CD4-positive, alpha-beta T cell treated with Interleukin-10 for 1 hour (primary cell): ENCODE measurements around the gene SUPV3L1.

Source experiments
- DNase-seq: peaks from one replicate; pipeline ENCODE4 v3.0.0-alpha.2; 2020

The SUPV3L1 gene

GRCh38 chr10:69208761-69209160 is 28.7 kb downstream of the SUPV3L1 start:
- no peak for DNase-seq

- DNase-seq: no peak
Measured at GRCh38 chr10:69209787-69210484, 29.9 kb downstream of the SUPV3L1 start.

GRCh38 chr10:69211104-69211503 is 31.1 kb downstream of the SUPV3L1 start:
- DNase-seq: no peak

GRCh38 chr10:69211524-69211923 is 31.5 kb downstream of the SUPV3L1 start:
- DNase-seq: no peak

GRCh38 chr10:69213591-69214311 is 33.7 kb downstream of the SUPV3L1 start:
- DNase-seq: no peak

- no peak for DNase-seq
Measured at GRCh38 chr10:69214666-69215131, 34.7 kb downstream of the SUPV3L1 start.

- peak; percentile 36 for DNase-seq
Measured at GRCh38 chr10:69215405-69216171, 35.6 kb downstream of the SUPV3L1 start.

GRCh38 chr10:69216577-69217118 is 36.6 kb downstream of the SUPV3L1 start:
- DNase-seq: no peak

GRCh38 chr10:69217119-69217754 is 37.2 kb downstream of the SUPV3L1 start:
- no peak for DNase-seq

- no peak for DNase-seq
Measured at GRCh38 chr10:69218831-69219230, 38.8 kb downstream of the SUPV3L1 start.

- DNase-seq: no peak
Measured at GRCh38 chr10:69220041-69220451, 40.0 kb downstream of the SUPV3L1 start, which contains the start of gene HKDC1. HKDC1 (plus strand) TSS chr10:69220332; CDS start chr10:69220436, 104 bp downstream.

GRCh38 chr10:69220507-69220906 is 40.5 kb downstream of the SUPV3L1 start:
- DNase-seq: no peak

GRCh38 chr10:69222157-69223027 is 42.4 kb downstream of the SUPV3L1 start:
- DNase-seq: peak; percentile 72

GRCh38 chr10:69223028-69223342 is 43.0 kb downstream of the SUPV3L1 start:
- no peak for DNase-seq

GRCh38 chr10:69224862-69225657 is 45.0 kb downstream of the SUPV3L1 start:
- DNase-seq: no peak

- DNase-seq: no peak
Measured at GRCh38 chr10:69225681-69226080, 45.6 kb downstream of the SUPV3L1 start.

- DNase-seq: no peak
Measured at GRCh38 chr10:69226919-69227450, 47.0 kb downstream of the SUPV3L1 start.

- DNase-seq: no peak
Measured at GRCh38 chr10:69228151-69228550, 48.1 kb downstream of the SUPV3L1 start.

GRCh38 chr10:69229616-69229916 is 49.5 kb downstream of the SUPV3L1 start:
- DNase-seq: no peak

GRCh38 chr10:69230128-69230527 is 50.1 kb downstream of the SUPV3L1 start:
- no peak for DNase-seq

- no peak for DNase-seq
Measured at GRCh38 chr10:69232252-69232651, 52.2 kb downstream of the SUPV3L1 start.
